GM18858 (cell line): ENCODE measurements around the gene DPM2.
A peak's percentile ranks its signal among the peaks of the same experiment; 100 is the strongest.

Experiments
- ATAC-seq: cut with Tn5 transposase; IDR thresholded peaks from one replicate; pipeline ENCODE4 v1.9.1; 2021; ENCODE audit not compliant: unreplicated experiment

DPM2 gene

GRCh38 chr9:127937388-127938297 lies at the start of gene DPM2:
DPM2 (minus strand) TSS chr9:127937854; CDS start chr9:127937820, 34 bp downstream.
- ATAC-seq: peak; percentile 66

DNA sequence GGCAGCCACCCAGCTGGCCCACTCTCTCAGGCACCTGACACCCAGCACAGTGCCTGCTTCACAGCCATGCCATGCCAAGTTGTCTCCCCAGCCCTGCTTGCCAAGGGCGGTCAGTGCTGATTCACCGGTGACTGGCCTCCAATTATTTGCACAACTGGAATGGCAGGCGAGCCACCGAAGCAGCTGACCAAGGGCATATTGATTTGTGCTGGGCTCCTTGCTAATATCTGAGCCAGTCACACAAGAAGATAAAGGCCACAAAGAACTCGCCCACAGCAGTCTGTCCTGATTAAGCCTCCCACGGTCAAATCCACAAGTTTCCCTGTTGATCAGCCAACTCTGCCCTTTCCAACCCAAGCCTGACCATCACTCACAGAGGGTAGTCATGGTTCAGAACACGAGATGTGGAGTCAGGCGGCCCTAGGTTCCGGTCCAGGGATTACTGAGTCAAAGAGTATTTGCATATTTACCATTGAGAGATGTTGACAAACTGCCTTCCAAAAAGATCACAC lies 49.5 kb upstream of the DPM2 start:
- ATAC-seq: no peak

DNA sequence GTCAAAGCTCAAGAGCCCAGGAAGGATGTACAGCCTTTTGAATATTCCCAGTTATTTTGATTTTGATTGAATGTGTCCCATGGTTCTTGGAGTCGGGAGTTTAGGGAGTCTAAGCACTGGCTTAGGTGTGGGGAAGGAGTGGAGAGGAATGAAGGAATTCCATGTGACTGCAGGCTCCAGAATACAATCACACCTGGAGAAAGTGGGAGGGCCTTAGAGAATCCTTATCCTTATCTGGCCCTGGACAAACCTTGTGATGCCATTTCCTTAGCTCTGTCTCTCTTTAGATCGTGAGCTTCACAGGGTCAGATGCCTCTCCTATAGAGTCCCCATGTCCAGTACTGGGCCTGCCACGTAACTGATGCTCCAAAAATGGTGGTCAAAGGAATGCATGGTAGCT lies 47.4 kb upstream of the DPM2 start:
- ATAC-seq: no peak

GRCh38 chr9:127983847-127984289 lies 46.2 kb upstream of the DPM2 start:
- peak; percentile 32 for ATAC-seq

DNA sequence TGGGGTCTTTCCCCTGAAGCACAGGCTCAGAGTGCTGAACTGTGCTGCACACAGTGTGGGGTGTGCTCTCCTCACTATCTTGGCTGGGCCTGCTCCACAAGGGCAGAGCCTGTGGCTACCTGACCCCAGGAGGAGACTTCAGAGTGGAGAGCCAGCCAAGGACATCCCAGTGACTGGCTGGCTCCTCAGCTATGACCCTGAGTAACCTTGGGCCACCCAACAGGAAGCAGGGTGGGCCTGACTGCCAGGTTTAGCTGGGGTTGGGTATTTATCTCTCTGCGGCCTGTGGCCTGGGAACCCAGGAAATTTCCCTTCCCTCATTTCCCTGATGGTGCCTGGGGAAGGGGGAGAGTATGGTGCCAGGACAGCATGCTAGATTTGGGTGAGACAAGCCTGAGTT lies 45.3 kb upstream of the DPM2 start:
- ATAC-seq: no peak

DNA sequence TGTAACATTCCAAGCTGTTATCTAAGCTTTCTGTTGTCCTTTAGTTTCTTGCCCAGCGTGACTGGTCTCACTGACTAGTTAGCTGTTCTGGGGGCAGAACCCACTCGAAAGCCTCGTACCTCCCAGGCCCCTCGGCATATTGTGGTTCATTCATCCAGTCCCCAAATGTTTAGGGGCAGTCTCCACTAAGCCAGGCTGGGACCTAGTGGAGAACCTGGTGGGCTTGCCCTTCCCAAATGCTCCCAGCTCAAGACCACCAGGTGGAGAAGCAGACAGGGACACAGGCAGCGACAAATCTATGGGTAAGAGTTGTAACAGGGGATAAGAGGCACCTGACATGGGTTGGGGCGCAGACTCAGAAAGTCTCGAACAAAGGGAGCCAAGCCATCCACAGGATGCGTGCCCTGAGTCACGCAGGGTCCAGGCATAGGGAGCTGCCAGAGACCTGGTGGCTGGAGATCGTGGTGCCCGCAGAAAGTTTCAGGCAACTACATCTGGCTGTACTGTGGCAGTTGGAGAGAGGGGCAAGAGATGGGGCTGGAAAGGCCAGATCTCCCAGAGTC lies 44.0 kb upstream of the DPM2 start:
- ATAC-seq: no peak

- ATAC-seq: peak; percentile 45
Measured at GRCh38 chr9:127980706-127981558, 43.3 kb upstream of the DPM2 start, which contains the start of gene EEIG1. EEIG1 (minus strand) TSS chr9:127980989; CDS start chr9:127980137, 852 bp downstream.

- peak; percentile 19 for ATAC-seq
Measured at GRCh38 chr9:127980060-127980705, 42.5 kb upstream of the DPM2 start.

GRCh38 chr9:127979333-127980059 lies 41.8 kb upstream of the DPM2 start:
- no peak for ATAC-seq

DNA sequence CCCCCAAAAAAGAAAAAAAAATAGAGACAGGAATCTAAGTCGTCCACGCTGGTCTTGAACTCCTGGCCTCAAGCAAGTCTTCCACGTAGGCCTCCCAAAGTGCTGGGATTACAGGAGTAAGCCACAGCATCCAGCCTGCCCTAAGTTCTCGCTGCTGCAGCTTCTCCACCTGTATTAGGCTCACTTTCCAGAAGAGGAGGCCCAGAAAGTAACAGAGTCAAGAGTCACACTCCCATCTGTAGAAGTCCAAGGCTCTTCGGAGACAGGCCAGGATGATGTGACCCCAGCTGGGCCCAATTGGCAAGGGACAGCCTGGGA lies 41.3 kb upstream of the DPM2 start:
- no peak for ATAC-seq

DNA sequence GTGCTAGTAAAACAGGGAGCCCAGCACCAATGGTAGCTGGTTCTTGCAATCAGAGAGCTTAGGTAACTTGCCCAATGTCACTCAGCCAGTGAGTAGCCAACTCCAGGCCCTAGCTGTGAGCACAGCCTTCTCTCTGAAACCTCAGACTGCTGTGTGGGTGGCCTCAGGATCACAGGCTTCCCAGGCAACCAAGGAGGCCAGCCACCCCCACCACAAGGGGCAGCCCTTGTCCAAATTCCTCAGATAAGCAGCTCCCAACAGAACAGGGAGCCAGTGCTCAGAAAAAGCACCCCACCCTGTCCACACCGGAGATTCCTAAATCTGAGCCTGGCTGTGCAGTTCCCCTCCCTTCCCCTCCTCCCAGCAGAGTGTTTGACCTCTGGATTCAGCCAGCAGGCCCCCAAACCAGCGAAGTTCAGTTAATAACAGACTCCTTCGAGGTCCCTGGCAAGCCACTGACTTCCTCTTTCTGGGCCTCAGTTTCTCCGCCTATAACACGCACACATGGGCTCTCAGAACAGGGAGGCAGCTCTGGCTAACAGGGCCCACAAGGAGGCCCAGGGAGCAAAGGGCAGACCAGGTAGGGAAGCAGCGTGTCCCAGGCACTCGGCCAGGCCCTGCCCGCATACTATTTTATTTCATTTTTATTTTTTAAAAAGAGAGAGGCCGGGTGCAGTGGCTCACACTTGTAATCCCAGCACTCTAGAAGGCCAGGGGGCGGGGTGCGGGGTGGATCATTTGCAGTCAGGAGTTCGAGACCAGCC lies 40.4 kb upstream of the DPM2 start:
- ATAC-seq: no peak

- no peak for ATAC-seq
Measured at GRCh38 chr9:127977009-127977883, 39.6 kb upstream of the DPM2 start.

DNA sequence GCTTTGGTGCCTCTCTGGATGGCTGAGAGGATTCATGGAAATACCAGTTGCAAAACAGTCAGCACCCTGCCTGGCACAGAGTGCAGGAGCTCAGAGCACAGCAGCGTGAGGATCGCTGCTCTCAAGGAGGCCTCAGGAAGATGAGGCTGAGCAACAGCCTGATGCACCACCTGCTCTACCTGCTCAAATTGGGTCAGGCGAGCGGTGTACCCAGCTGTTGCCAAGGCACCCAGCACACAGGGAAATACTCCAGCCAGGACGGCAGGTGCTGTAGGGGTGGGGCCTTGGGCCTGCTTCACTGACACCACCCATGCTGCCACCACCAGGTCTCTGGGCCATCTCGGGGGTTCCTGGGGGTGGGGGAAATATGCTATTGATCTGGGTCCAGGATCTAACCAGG lies 38.8 kb upstream of the DPM2 start:
- ATAC-seq: no peak

GRCh38 chr9:127975376-127976315 lies 38.0 kb upstream of the DPM2 start:
- ATAC-seq: no peak

DNA sequence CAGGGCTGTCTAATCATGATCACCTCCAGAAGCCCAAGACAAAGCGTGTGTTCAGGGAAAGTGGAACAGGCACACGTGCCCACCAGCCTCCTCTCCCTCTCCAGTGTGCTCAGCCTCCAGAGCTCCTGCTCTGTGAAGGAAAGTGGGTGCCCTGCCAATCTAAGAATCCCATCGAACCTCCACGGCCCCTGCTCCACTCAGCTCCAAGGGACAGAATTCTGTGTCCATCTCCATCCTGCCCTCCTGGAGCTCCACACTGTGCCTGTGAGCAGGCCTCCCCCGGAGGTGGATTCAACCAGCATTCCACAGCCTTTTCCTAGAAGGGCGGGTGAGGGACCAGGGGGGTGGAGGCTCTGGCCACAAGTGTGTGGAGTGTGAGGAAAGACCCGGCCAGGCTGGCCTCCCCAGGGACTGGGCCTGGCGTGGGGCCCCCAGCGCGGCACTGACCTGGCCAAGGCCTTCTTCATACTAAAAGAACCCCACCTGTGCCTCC lies 37.2 kb upstream of the DPM2 start:
- ATAC-seq: no peak

DNA sequence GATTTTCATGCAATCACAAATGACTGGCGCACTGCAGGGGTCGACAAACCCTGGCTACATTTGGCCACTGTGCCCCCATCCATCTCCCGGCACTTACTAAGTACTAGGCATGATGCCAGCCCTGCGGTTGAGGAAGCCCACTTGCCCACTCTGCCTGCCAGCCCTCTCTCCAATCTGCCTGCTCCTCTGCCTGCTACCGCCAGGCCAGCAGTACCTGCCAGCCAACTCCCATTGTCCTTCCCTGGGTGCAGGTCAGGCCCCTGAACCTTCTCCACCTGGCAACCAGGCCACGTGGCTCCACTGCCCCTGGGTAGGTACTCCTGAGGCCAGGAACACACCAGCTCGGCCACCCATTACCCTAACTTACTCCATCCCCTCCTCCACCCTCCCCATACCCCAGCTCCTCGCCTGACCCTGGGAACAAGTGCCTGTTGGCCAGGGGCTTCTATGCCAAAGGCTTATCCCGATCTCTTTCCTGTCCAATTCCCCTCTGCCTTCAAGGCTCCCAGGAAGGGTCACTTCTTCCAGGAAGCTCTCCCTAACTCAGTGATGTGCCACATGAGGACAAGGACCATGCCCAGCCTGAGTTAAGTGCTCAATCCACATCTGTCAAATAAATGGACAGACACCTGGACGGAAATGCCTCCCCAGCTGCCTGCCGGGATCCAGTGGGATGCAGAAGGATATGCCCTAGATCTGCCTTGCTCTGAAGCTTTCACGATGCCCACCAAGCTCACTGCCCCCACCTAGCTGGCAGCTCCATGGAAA lies 36.5 kb upstream of the DPM2 start:
- ATAC-seq: no peak
